Left ventricle myocardium inferior (tissue), 1 donor: ENCODE measurements around the gene BOC. TPM values are rescaled to one million over a fixed set of nuclear protein-coding genes. Genes with fewer than 3 reads are reported as not detected.

Experiments
- DNase-seq: peaks from one replicate; pipeline ENCODE4 v3.0.0-alpha.2; 2020
- H3K27ac ChIP-seq: fragments of 200-600 bp; replicated peaks from 2 replicates; pipeline ENCODE4 v1.8.0; 2021
- H3K27me3 ChIP-seq: fragments of 200-600 bp; 2 replicates; pipeline ENCODE4 v1.8.0; 2021; ENCODE audit warnings: low read depth
- H3K36me3 ChIP-seq: fragments of 200-600 bp; 2 replicates; pipeline ENCODE4 v1.8.0; 2021
- H3K4me1 ChIP-seq: fragments of 200-600 bp; 2 replicates; pipeline ENCODE4 v1.8.0; 2021
- H3K4me3 ChIP-seq: fragments of 200-600 bp; 2 replicates; pipeline ENCODE4 v1.8.0; 2021; ENCODE audit warnings: mild to moderate bottlenecking, moderate library complexity
- H3K9me3 ChIP-seq: fragments of 200-600 bp; replicated peaks from 2 replicates; pipeline ENCODE4 v1.8.0; 2021
- intact Hi-C: fragments of 100-400 bp; cut with micrococcal nuclease; formaldehyde crosslinking; loops from one replicate; pipeline ENCODE4 v1.11.0; 2022
- total RNA-seq: library from RNA; stranded (reverse); fragmentation: NEBNext Ultra II Directional; extraction: Animal tissue kit (Norgen Biotek cat#: 25700); gene quantifications from one replicate; pipeline ENCODE4 v1.2.1, GENCODE V29; 2021
- TF ChIP-seq, protein P1 (sequence below): fragments of 200-600 bp; IDR thresholded peaks from 2 replicates; pipeline ENCODE4 v1.8.0; 2021; ENCODE audit warnings: antibody characterized with exemption, mild to moderate bottlenecking, borderline replicate concordance
- donor health status: DM: no; HTN: yes; CAD: no; lungs with severe emphysema.

Gene BOC
- total RNA-seq, 1 donor from 2014 or later = 6.7 TPM

DNA sequence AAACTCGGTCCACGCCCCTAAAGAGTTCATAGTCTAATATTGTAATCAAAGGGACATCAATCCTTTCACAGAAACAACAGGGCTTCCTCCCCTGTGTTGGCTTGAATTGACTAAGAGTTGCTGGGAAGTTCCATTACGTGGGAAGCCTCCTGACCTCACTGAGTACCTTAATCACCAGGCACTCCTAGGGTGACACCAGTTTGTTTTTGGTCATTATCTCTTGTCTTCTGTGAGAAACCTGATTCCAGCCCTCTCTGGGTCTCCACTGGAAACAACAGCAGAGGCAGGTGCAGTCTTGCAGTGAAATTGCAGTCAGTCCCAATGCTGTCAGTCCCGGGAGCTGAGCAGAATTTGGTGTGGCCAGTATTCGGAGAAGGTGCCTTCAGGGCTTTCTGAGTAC lies 55.4 kb downstream of the BOC start:
- no peaks in the 10 kb centered on the region for H3K9me3 ChIP-seq
- intact Hi-C loops = no loop called here
- H3K4me3 ChIP-seq = no peak overlapping the region
- peaks cover 17% of the 10 kb centered on the region for H3K36me3 ChIP-seq
- TF ChIP-seq, protein P1, sequence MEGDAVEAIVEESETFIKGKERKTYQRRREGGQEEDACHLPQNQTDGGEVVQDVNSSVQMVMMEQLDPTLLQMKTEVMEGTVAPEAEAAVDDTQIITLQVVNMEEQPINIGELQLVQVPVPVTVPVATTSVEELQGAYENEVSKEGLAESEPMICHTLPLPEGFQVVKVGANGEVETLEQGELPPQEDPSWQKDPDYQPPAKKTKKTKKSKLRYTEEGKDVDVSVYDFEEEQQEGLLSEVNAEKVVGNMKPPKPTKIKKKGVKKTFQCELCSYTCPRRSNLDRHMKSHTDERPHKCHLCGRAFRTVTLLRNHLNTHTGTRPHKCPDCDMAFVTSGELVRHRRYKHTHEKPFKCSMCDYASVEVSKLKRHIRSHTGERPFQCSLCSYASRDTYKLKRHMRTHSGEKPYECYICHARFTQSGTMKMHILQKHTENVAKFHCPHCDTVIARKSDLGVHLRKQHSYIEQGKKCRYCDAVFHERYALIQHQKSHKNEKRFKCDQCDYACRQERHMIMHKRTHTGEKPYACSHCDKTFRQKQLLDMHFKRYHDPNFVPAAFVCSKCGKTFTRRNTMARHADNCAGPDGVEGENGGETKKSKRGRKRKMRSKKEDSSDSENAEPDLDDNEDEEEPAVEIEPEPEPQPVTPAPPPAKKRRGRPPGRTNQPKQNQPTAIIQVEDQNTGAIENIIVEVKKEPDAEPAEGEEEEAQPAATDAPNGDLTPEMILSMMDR = no peak
- H3K27me3 ChIP-seq = no peaks in the 10 kb centered on the region
- no peak overlapping the region for H3K27ac ChIP-seq
- peaks cover 15% of the 10 kb centered on the region for H3K4me1 ChIP-seq
- no peak for DNase-seq

DNA sequence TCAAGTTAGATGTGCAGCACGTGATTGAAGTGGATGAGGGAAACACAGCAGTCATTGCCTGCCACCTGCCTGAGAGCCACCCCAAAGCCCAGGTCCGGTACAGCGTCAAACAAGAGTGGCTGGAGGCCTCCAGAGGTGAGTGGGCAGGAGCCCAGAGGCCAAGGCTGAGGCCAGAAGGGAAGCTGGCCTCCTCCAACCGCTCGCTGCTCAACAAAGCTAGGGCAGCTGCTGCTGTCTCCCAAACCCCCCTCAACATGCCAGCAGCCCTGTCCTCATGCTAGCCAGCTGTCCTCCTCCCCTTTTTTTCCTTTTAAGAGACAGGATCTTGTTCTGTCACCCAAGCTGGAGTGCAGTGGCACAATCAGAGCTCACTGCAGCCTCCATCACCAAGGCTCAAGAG lies 57.0 kb downstream of the BOC start:
- TF ChIP-seq, protein P1 = no peak
- H3K36me3 ChIP-seq = peaks cover 23% of the 10 kb centered on the region
- peaks cover 2% of the 10 kb centered on the region for H3K4me1 ChIP-seq
- no peak overlapping the region for H3K4me3 ChIP-seq
- H3K27ac ChIP-seq = no peak overlapping the region
- no peaks in the 10 kb centered on the region for H3K27me3 ChIP-seq
- no peaks in the 10 kb centered on the region for H3K9me3 ChIP-seq
- DNase-seq = no peak
- intact Hi-C loops = no loop called here

DNA sequence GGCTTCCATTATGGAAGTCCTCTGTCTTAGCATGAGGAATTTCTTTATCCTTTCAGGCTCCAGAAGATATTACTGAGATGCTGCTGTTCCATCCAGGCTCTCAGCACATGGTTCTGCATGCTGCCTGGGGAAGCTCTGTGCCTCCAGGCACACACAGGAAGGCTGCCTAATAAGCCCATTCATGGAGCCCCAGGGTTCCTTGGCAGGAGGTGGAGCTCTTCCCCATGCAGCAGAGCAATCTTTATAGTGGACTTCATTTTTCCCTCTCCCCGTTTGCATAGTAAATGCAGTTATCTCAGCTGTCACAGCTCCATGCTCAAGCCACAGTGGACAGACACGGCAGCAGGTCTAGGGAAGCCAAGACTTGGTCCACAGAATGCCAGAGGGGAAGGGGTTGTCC lies 57.6 kb downstream of the BOC start:
- intact Hi-C loops = no loop called here
- Histone ChIP-seq H3K27ac (no peak overlapping the region), H3K4me1 (no peaks in the 10 kb centered on the region), H3K4me3 (no peak overlapping the region), H3K27me3 (no peaks in the 10 kb centered on the region), H3K9me3 (no peaks in the 10 kb centered on the region), H3K36me3 (peaks cover 25% of the 10 kb centered on the region)
- TF ChIP-seq, protein P1 = no peak
- DNase-seq = no peak

DNA sequence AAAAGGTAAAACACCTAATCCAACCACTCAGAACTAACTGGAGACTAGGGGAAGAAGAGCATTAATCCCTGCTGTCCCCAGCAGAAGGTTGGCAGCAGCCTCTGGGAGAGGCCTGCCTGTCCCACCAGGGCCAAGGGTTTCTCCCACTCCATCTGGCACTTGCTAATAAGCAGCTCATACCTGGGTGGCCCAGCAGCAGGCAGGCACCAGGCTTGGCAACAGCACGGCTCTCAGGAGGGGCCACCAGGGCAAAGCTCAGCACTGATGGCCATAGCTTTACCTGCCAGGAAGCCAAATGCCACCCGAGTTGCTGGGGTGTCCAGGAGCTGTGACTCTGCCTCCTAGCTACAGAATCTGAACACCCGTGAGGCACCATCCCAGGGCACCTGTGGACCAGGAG lies 58.3 kb downstream of the BOC start:
- Histone ChIP-seq H3K9me3 (no peaks in the 10 kb centered on the region), H3K4me1 (no peaks in the 10 kb centered on the region), H3K36me3 (peaks cover 25% of the 10 kb centered on the region), H3K27me3 (no peaks in the 10 kb centered on the region), H3K4me3 (no peak overlapping the region), H3K27ac (no peak overlapping the region)
- TF ChIP-seq, protein P1 = no peak
- intact Hi-C loops = no loop called here
- no peak for DNase-seq

DNA sequence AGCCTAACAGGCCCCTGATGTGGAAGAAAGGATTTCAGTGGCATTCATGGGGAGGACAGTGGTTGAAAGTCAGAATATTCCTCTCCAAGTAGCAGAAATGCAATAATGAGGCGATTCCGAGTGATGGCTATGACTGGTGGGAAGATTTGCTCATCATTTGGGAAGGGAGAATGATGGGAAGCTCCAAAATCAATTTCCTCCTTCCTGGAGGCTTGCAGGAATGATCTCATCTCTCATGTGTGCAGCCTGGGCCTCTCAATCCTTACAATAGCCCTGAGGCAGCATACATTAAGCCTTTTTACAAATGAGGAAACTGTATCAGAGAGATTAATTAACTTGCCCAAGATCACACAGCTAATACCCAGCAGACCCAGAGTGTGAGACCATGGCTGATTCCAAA lies 58.7 kb downstream of the BOC start:
- H3K4me1 ChIP-seq = peaks cover 3% of the 10 kb centered on the region
- no peak overlapping the region for H3K27ac ChIP-seq
- H3K36me3 ChIP-seq = peaks cover 25% of the 10 kb centered on the region
- no peak overlapping the region for H3K4me3 ChIP-seq
- H3K27me3 ChIP-seq = no peaks in the 10 kb centered on the region
- TF ChIP-seq, protein P1 = no peak
- intact Hi-C loops = no loop called here
- H3K9me3 ChIP-seq = no peaks in the 10 kb centered on the region
- DNase-seq = no peak

DNA sequence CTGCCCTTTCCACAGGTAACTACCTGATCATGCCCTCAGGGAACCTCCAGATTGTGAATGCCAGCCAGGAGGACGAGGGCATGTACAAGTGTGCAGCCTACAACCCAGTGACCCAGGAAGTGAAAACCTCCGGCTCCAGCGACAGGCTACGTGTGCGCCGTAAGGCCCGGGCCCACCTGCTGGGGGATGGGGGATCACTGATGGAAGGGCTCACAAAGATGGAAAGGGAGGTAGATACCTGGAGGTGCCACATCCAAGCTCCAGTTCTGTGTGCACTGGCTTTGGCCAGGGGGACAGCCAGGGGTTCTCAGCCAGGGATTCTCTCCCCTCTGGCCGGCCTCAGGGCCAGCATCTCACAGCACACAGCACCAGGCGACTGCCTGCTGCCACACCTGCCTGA lies 59.4 kb downstream of the BOC start:
- Histone ChIP-seq H3K9me3 (no peaks in the 10 kb centered on the region), H3K4me3 (no peak overlapping the region), H3K36me3 (peaks cover 25% of the 10 kb centered on the region), H3K4me1 (peaks cover 11% of the 10 kb centered on the region), H3K27me3 (no peaks in the 10 kb centered on the region), H3K27ac (no peak overlapping the region)
- intact Hi-C loops = no loop called here
- no peak for DNase-seq
- TF ChIP-seq, protein P1 = no peak
